Stimulated activated effector memory CD8-positive, alpha-beta T cell treated with anti-CD3 and anti-CD28 coated beads, Interleukin-12 subunit alpha, Interleukin-12 subunit beta, amount 100 ng/mL, for 72 hours (primary cell): ENCODE measurements around the gene A4GALT.
A peak's percentile ranks its signal among the peaks of the same experiment; 100 is the strongest.

ENCODE experiments used
- ATAC-seq: fragments of 150-1000 bp; cut with Tn5 transposase; 2 replicates; pipeline ENCODE4 v1.10.0; 2021
- DNase-seq, 2 donors: peaks; one replicate each; pipeline ENCODE4 v3.0.0; 2021 to 2022; ENCODE audit warnings: low spot score in 2 of 2
- H3K27ac Mint-ChIP-seq: one replicate; pipeline ENCODE4 v1.8.0; 2022; ENCODE audit warnings: mild to moderate bottlenecking, mixed read lengths
- H3K36me3 Mint-ChIP-seq: one replicate; pipeline ENCODE4 v1.8.0; 2022; ENCODE audit warnings: mild to moderate bottlenecking, mixed read lengths
- H3K4me1 Mint-ChIP-seq: one replicate; pipeline ENCODE4 v1.8.0; 2022; ENCODE audit warnings: mixed read lengths
- H3K4me3 Mint-ChIP-seq: one replicate; pipeline ENCODE4 v1.8.0; 2022; ENCODE audit warnings: mild to moderate bottlenecking, mixed read lengths
- H3K9me3 Mint-ChIP-seq: one replicate; pipeline ENCODE4 v1.8.0; 2022; ENCODE audit warnings: mixed read lengths

A4GALT gene

GRCh38 chr22:42719133-42719532 lies 1.5 kb downstream of the A4GALT start:
- Mint-ChIP-seq H3K9me3 (no peaks in the 10 kb centered on the region), H3K4me1 (peaks cover 34% of the 10 kb centered on the region), H3K36me3 (no peaks in the 10 kb centered on the region), H3K4me3 (peak overlapping the region; percentile 61), H3K27ac (no peak overlapping the region)
- ATAC-seq = no peak
- no peak for DNase-seq

GRCh38 chr22:42717197-42717928 lies 3.3 kb downstream of the A4GALT start:
- Mint-ChIP-seq H3K4me1 (peaks cover 28% of the 10 kb centered on the region), H3K36me3 (no peaks in the 10 kb centered on the region), H3K4me3 (no peak overlapping the region), H3K27ac (no peak overlapping the region), H3K9me3 (no peaks in the 10 kb centered on the region)
- ATAC-seq (no peak), DNase-seq (no peak)

- no peak for ATAC-seq
- Mint-ChIP-seq H3K4me3 (no peak overlapping the region), H3K27ac (no peak overlapping the region), H3K36me3 (no peaks in the 10 kb centered on the region), H3K9me3 (no peaks in the 10 kb centered on the region), H3K4me1 (peaks cover 25% of the 10 kb centered on the region)
- no peak for DNase-seq
These were observed 4.0 kb downstream of the A4GALT start for GRCh38 chr22:42716649-42717127.

DNA sequence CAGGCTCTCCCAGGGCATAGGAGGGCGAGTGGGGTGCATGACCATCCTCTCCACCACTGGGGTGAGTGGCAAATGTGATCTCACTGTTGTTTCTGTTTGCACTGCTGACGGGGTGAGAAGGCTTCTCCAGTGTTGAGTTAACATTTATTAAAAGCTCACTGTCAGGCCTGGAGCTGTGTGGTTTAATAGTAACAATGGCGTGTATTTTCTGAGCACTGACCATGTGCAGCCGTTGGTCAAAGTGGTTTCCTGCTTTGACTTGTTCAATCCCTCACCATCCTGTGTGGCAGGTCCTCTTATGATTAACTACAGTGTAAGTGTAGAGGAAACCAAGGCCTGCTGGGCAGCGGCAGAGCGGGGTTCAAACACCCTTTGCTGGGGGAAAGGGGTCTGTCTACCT lies 4.4 kb downstream of the A4GALT start:
- no peaks in the 10 kb centered on the region for H3K36me3 Mint-ChIP-seq
- H3K4me3 Mint-ChIP-seq = no peak overlapping the region
- H3K27ac Mint-ChIP-seq = no peak overlapping the region
- no peak for DNase-seq
- H3K9me3 Mint-ChIP-seq = no peaks in the 10 kb centered on the region
- no peak for ATAC-seq
- peaks cover 20% of the 10 kb centered on the region for H3K4me1 Mint-ChIP-seq

- H3K4me3 Mint-ChIP-seq = no peak overlapping the region
- peaks cover 16% of the 10 kb centered on the region for H3K4me1 Mint-ChIP-seq
- no peak overlapping the region for H3K27ac Mint-ChIP-seq
- H3K9me3 Mint-ChIP-seq = no peaks in the 10 kb centered on the region
- DNase-seq (no peak), ATAC-seq (no peak)
- no peaks in the 10 kb centered on the region for H3K36me3 Mint-ChIP-seq
These were observed 5.8 kb downstream of the A4GALT start for GRCh38 chr22:42714768-42715390.

- ATAC-seq = no peak
- peaks cover 11% of the 10 kb centered on the region for H3K4me1 Mint-ChIP-seq
- no peak overlapping the region for H3K4me3 Mint-ChIP-seq
- H3K27ac Mint-ChIP-seq = no peak overlapping the region
- no peaks in the 10 kb centered on the region for H3K36me3 Mint-ChIP-seq
- DNase-seq = no peak
- no peaks in the 10 kb centered on the region for H3K9me3 Mint-ChIP-seq
These were observed 6.4 kb downstream of the A4GALT start for GRCh38 chr22:42714308-42714707.

DNA sequence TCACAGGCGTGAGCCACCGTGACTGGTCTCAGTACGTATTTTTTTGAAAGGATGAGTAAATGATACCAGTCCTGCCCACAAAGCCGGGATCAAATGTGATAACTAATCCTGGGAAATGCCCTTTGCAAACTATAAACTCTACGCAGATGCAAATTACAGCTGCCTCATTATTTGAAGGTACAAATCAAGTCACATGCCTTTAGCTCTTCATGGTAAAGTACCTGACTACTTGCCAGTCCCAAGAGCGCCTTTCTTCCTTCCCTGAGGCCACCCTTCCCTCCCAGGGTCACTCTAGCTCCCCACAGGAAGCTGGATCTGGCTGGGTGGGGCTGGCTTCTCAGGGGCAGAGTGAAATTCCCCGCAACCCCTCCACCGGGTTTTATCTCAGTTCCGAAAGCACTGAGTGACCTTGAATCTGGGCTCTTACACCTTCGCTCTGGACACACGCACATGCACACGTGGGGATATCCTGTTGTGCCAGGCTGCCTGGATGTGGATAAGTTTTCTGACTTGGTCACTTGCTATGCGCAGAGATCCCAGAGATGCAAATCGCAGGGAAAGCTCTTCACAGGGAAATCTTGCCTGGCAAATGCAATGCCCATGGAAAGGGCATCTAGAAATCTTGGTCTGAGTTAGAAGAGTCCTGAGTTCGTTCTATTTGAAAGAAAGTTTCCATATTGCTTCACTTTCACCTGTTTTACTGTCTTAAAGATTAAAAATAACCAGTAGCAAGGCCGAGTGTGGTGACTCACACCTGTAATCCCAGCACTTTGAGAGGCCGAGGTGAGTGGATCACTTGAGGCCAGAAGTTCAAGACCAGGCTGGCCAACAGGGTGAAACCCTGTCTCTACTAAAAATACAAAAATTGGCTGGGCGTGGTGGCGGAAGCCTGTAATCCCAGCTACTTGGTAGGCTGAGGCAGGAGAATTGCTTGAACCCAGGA lies 8.5 kb downstream of the A4GALT start:
- Mint-ChIP-seq H3K4me1 (no peaks in the 10 kb centered on the region), H3K4me3 (no peak overlapping the region), H3K27ac (no peak overlapping the region), H3K36me3 (no peaks in the 10 kb centered on the region), H3K9me3 (peaks cover 2% of the 10 kb centered on the region)
- ATAC-seq (no peak), DNase-seq (no peak)

GRCh38 chr22:42711281-42711731 lies 9.4 kb downstream of the A4GALT start:
- no peak for ATAC-seq
- peaks cover 2% of the 10 kb centered on the region for H3K9me3 Mint-ChIP-seq
- no peak for DNase-seq
- H3K36me3 Mint-ChIP-seq = no peaks in the 10 kb centered on the region
- no peak overlapping the region for H3K27ac Mint-ChIP-seq
- no peaks in the 10 kb centered on the region for H3K4me1 Mint-ChIP-seq
- no peak overlapping the region for H3K4me3 Mint-ChIP-seq

- no peak overlapping the region for H3K27ac Mint-ChIP-seq
- H3K4me1 Mint-ChIP-seq = no peaks in the 10 kb centered on the region
- DNase-seq (no peak), ATAC-seq (no peak)
- H3K4me3 Mint-ChIP-seq = no peak overlapping the region
- no peaks in the 10 kb centered on the region for H3K36me3 Mint-ChIP-seq
- peaks cover 2% of the 10 kb centered on the region for H3K9me3 Mint-ChIP-seq
These were observed 12.3 kb downstream of the A4GALT start for GRCh38 chr22:42708417-42708816.

DNA sequence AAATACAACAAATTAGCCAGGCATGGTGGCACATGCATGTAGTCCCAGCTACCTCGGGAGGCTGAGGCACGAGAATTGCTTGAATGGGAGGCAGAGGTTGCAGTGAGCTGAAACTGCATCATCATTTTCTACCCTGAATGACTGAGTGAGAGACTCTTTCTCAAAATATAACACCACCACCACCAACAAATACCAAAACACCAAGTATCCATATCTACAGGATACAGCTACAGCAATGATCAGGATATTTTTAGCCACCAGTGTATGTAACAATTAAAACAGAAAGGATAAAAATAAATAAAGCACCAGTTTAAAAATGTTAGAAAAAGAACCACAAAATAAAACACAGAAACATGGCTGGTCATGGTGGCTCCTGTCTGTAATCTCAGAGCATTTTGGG lies 13.2 kb downstream of the A4GALT start:
- Mint-ChIP-seq H3K36me3 (no peaks in the 10 kb centered on the region), H3K4me3 (no peak overlapping the region), H3K27ac (no peak overlapping the region), H3K4me1 (no peaks in the 10 kb centered on the region), H3K9me3 (peaks cover 2% of the 10 kb centered on the region)
- ATAC-seq (no peak), DNase-seq (no peak)

DNA sequence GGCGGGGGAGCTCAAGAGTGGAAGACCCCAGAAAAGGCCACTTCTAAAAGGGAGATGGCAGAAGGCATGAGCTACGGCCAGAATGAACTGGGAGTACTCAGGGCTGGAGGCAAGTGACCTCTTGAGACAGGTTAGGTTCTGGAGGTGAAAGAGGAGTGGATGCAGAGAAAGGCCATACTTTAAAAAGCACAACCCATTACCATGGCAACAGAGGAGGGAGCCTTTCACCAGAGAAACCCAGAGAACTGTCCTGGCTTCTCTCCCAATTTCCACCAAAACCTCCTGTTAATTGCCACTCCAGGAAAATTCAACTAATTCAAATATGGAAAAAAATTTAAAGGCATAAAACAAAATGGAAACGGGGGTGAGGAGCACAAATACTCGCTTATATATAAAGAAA lies 15.8 kb downstream of the A4GALT start:
- H3K9me3 Mint-ChIP-seq = peaks cover 2% of the 10 kb centered on the region
- no peaks in the 10 kb centered on the region for H3K4me1 Mint-ChIP-seq
- H3K4me3 Mint-ChIP-seq = no peak overlapping the region
- no peak for ATAC-seq
- H3K27ac Mint-ChIP-seq = no peak overlapping the region
- DNase-seq = no peak
- H3K36me3 Mint-ChIP-seq = no peaks in the 10 kb centered on the region

- Mint-ChIP-seq H3K27ac (no peak overlapping the region), H3K4me1 (no peaks in the 10 kb centered on the region), H3K9me3 (no peaks in the 10 kb centered on the region), H3K4me3 (no peak overlapping the region), H3K36me3 (no peaks in the 10 kb centered on the region)
- ATAC-seq (no peak), DNase-seq (no peak)
These were observed 18.0 kb downstream of the A4GALT start for GRCh38 chr22:42702675-42703074.

GRCh38 chr22:42701694-42702093 lies 19.0 kb downstream of the A4GALT start:
- H3K27ac Mint-ChIP-seq = no peak overlapping the region
- no peak overlapping the region for H3K4me3 Mint-ChIP-seq

DNA sequence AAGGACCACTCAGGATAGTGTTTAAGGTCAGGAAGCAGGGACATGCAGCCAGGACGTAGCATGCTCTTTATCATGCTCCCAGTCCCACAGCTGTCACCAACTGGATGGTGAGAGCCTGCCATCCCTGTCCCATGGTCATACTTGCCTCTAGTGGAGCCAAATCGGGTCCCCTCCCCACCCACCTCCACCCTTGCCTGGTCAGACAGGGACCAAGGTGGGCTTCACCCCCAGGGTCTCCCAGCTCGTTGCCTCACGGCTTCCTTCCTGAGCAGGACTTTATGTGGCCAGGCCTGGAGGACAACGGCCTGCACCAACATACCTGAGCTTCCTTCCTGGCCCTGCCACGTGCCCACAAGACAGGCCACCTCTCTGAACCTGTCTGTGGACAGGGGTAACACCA lies 19.8 kb downstream of the A4GALT start:
- no peak overlapping the region for H3K4me3 Mint-ChIP-seq
- H3K36me3 Mint-ChIP-seq = no peaks in the 10 kb centered on the region
- H3K4me1 Mint-ChIP-seq = no peaks in the 10 kb centered on the region
- no peaks in the 10 kb centered on the region for H3K9me3 Mint-ChIP-seq
- ATAC-seq = no peak
- no peak overlapping the region for H3K27ac Mint-ChIP-seq
- no peak for DNase-seq

More at GRCh38 chr22:42701694-42702093, 19.0 kb downstream of the A4GALT start:
- DNase-seq (no peak), ATAC-seq (no peak)
- Mint-ChIP-seq H3K4me1 (no peaks in the 10 kb centered on the region), H3K9me3 (no peaks in the 10 kb centered on the region), H3K36me3 (no peaks in the 10 kb centered on the region)

DNA sequence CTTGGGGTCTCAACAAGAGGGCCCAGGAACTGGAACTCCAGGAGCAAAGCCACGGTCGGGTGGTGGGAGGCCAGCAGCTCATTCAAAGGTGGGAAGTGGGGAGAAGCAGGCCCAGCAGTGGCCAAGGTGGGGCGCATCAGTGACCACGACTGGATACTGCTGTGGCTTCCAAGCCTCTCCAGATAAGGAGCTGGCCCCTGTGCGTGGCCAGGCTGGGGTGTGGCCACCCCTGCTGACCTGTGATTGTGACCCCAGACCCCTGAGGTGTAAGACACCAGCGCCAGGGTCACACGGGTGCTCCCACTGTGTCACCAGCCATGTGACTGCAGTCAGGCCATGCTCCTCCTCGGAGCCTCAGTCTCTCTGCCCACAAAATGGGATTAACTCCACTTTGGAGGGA lies 20.3 kb downstream of the A4GALT start:
- Mint-ChIP-seq H3K27ac (no peak overlapping the region), H3K9me3 (no peaks in the 10 kb centered on the region), H3K4me1 (no peaks in the 10 kb centered on the region), H3K36me3 (no peaks in the 10 kb centered on the region), H3K4me3 (no peak overlapping the region)
- DNase-seq (no peak), ATAC-seq (no peak)
